Liver (tissue), 2 donors: Measurements from ENCODE around the gene MROH2B.

Experiments used
- GABPA ChIP-seq, 2 donors: IDR thresholded peaks in 1 of 2; conservative IDR thresholded peaks in 1 of 2; 2 replicates each; pipeline ENCODE4 v1.6.1; 2016; ENCODE audit warnings: antibody characterized with exemption in 2 of 2, mild to moderate bottlenecking in 1 of 2, moderate library complexity in 1 of 2
- REST ChIP-seq: IDR thresholded peaks from 2 replicates; pipeline ENCODE4 v1.6.1; 2016; ENCODE audit warnings: antibody characterized with exemption, mild to moderate bottlenecking
- SP1 ChIP-seq: IDR thresholded peaks from 2 replicates; pipeline ENCODE4 v1.6.1; 2018; ENCODE audit warnings: antibody characterized with exemption, mild to moderate bottlenecking
- donor health status: healthy.

GRCh38 chr5:41003670-41004376 lies 67.3 kb downstream of the MROH2B start:
- TF ChIP-seq SP1 (peak; percentile 61), REST (peak; percentile 23), GABPA (IDR thresholded peaks at IDR 0.05 in 1 of 2, conservative IDR thresholded peaks at IDR 0.05 in 1 of 2) (no peak)
